Lower leg skin (tissue), 4 donors: Measurements from ENCODE around the gene CEACAM19. TPM values are rescaled to one million over a fixed set of nuclear protein-coding genes. Genes with fewer than 3 reads are reported as not detected.

Source experiments
- DNase-seq, 2 donors: peaks; one replicate each; pipeline ENCODE4 v3.0.0-alpha.2; 2019; ENCODE audit warnings: low spot score in 2 of 2
- H3K4me3 ChIP-seq: fragments of 200-600 bp; sonication (generic); 2 replicates; pipeline ENCODE4 v1.5.1; 2017; ENCODE audit warnings: mild to moderate bottlenecking, low read depth; ENCODE audit not compliant: poor library complexity, severe bottlenecking
- CTCF ChIP-seq, 3 donors: fragments of 450-650 bp; IDR thresholded peaks; one replicate each; pipeline ENCODE4 v1.5.1; 2016; ENCODE audit warnings: antibody characterized with exemption in 3 of 3, mild to moderate bottlenecking in 3 of 3, moderate library complexity in 2 of 3
- POLR2A ChIP-seq, 2 donors: fragments of 450-650 bp; IDR thresholded peaks; one replicate each; pipeline ENCODE4 v1.6.1; 2016 to 2017; ENCODE audit warnings: antibody characterized with exemption in 2 of 2, mild to moderate bottlenecking in 1 of 2, moderate library complexity in 1 of 2
- WGBS, 2 donors: methylation state at CpG; one replicate each; pipeline ENCODE4 v1.1.5; 2018; 5-methylcytosine and 5-hydroxymethylcytosine counted together
- intact Hi-C: fragments of 100-400 bp; cut with DNase I; formaldehyde crosslinking; loops from one replicate; pipeline ENCODE4 v1.15.0; 2023; ENCODE audit warnings: low total_unique reads
- total RNA-seq, 4 donors: library from RNA; depleted of rRNA; stranded (reverse); fragments of >200 nt; gene quantifications; one replicate each; pipeline ENCODE4 v1.1.0, GENCODE V29; 2016

The CEACAM19 gene
- total RNA-seq, 4 donors from 2014 or later, result 5.4 to 10.2 (median 8.0) TPM

GRCh38 chr19:44636439-44637389 lies 34.6 kb upstream of the CEACAM19 start:
- WGBS, 2 donors, result 78 to 79% methylated on average over 11 of the region's 11 CpGs
- intact Hi-C loops, result no loop called here
- TF ChIP-seq POLR2A (IDR thresholded peaks at IDR 0.05) (no peak), CTCF (IDR thresholded peaks at IDR 0.05) (no peak)
- no peak for DNase-seq
- no peak overlapping the region for H3K4me3 ChIP-seq

- intact Hi-C loops, result no loop called here
- TF ChIP-seq POLR2A (IDR thresholded peaks at IDR 0.05) (no peak), CTCF (IDR thresholded peaks at IDR 0.05) (no peak)
- 85% methylated on average over 5 of the region's 5 CpGs for WGBS, 2 donors
- H3K4me3 ChIP-seq, result no peak overlapping the region
- no peak for DNase-seq
Measured at GRCh38 chr19:44637390-44637764, 33.9 kb upstream of the CEACAM19 start.

- no peak for DNase-seq
- no peak overlapping the region for H3K4me3 ChIP-seq
- no peak for TF ChIP-seq POLR2A (IDR thresholded peaks at IDR 0.05)
- no peak for TF ChIP-seq CTCF (IDR thresholded peaks at IDR 0.05)
- intact Hi-C loops, result no loop called here
- WGBS, 2 donors, result 58 to 67% methylated on average over 3 of the region's 3 CpGs
Measured at GRCh38 chr19:44640518-44640917, 30.8 kb upstream of the CEACAM19 start.

GRCh38 chr19:44641501-44642265 lies 29.6 kb upstream of the CEACAM19 start:
- intact Hi-C loops, result no loop called here
- WGBS, 2 donors, result 86 to 88% methylated on average over 9 of the region's 9 CpGs
- DNase-seq, result no peak
- no peak overlapping the region for H3K4me3 ChIP-seq
- no peak for TF ChIP-seq CTCF (IDR thresholded peaks at IDR 0.05)
- TF ChIP-seq POLR2A (IDR thresholded peaks at IDR 0.05), result no peak

GRCh38 chr19:44642377-44642776 lies 28.9 kb upstream of the CEACAM19 start:
- DNase-seq, result no peak
- 30 to 56% methylated on average over 1 of the region's 1 CpG for WGBS, 2 donors
- TF ChIP-seq POLR2A (IDR thresholded peaks at IDR 0.05) (no peak), CTCF (IDR thresholded peaks at IDR 0.05) (no peak)
- H3K4me3 ChIP-seq, result no peak overlapping the region
- intact Hi-C loops, result no loop called here
